AG04449 (cell line): ENCODE results near the gene TENM3.

Experiments
- CTCF ChIA-PET: fragments of 350-600 bp; formaldehyde crosslinking; extraction: SDS; loops from one replicate; lab custom pipeline; 2021; ENCODE audit warnings: antibody characterized with exemption; lab: Yijun Ruan, JAX
- POLR2A ChIA-PET: fragments of 400-600, 350-600 bp; formaldehyde crosslinking; extraction: SDS; loops from one replicate; lab custom pipeline; 2020; ENCODE audit warnings: antibody characterized with exemption, inconsistent platforms; lab: Yijun Ruan, JAX
- DNase-seq: peaks from one replicate; pipeline ENCODE4 v3.0.0-alpha.2; 2010; ENCODE audit warnings: low read depth, low spot score
- H3K4me3 ChIP-seq: 2 replicates; pipeline ENCODE4 v1.5.1; 2011; ENCODE audit warnings: low read depth, mild to moderate bottlenecking, control low read depth, low read length
- CTCF ChIP-seq: IDR thresholded peaks from one replicate; pipeline ENCODE4 v1.5.1; 2011; ENCODE audit warnings: mild to moderate bottlenecking, moderate library complexity, low read length, control low read depth, inconsistent platforms; ENCODE audit not compliant: insufficient read depth; ENCODE audit errors: missing control alignments

Gene TENM3

GRCh38 chr4:182807346-182807745 lies 564.1 kb downstream of the TENM3 start:
- ChIA-PET POLR2A (interaction anchor here (0.7 kb wide), 1 partner anchor 542 kb away, joined by 3 read pairs; no protein-coding TSS in a partner anchor), CTCF (interaction anchor here (0.7 to 1.4 kb wide), 4 partner anchors 12 to 1504 kb away, joined by 3 to 4 read pairs (median 3); no protein-coding TSS in a partner anchor)
- TF ChIP-seq CTCF = no peak
- no peak overlapping the region for H3K4me3 ChIP-seq
- no peak for DNase-seq

GRCh38 chr4:182807767-182808548 lies 564.8 kb downstream of the TENM3 start:
- no peak overlapping the region for H3K4me3 ChIP-seq
- no peak for DNase-seq
- ChIA-PET POLR2A (interaction anchor here (0.7 kb wide), 1 partner anchor 541 kb away, joined by 3 read pairs; no protein-coding TSS in a partner anchor), CTCF (no interaction called here)
- TF ChIP-seq CTCF = no peak

GRCh38 chr4:182808673-182809416 lies 565.6 kb downstream of the TENM3 start:
- POLR2A ChIA-PET = no interaction called here
- DNase-seq = no peak
- no peak for TF ChIP-seq CTCF
- CTCF ChIA-PET = no interaction called here
- no peak overlapping the region for H3K4me3 ChIP-seq

- no peak overlapping the region for H3K4me3 ChIP-seq
- no peak for DNase-seq
- POLR2A ChIA-PET = no interaction called here
- CTCF ChIA-PET = no interaction called here
- TF ChIP-seq CTCF = no peak
Observed at GRCh38 chr4:182809417-182810102, 566.4 kb downstream of the TENM3 start.

GRCh38 chr4:182810103-182810615 lies 567.0 kb downstream of the TENM3 start:
- ChIA-PET POLR2A (no interaction called here), CTCF (no interaction called here)
- no peak overlapping the region for H3K4me3 ChIP-seq
- no peak for DNase-seq
- TF ChIP-seq CTCF = no peak
